GM18858 (cell line): ENCODE results near the gene MYT1.

Source experiments
- ATAC-seq: cut with Tn5 transposase; IDR thresholded peaks from one replicate; pipeline ENCODE4 v1.9.1; 2021; ENCODE audit not compliant: unreplicated experiment

MYT1 gene

DNA sequence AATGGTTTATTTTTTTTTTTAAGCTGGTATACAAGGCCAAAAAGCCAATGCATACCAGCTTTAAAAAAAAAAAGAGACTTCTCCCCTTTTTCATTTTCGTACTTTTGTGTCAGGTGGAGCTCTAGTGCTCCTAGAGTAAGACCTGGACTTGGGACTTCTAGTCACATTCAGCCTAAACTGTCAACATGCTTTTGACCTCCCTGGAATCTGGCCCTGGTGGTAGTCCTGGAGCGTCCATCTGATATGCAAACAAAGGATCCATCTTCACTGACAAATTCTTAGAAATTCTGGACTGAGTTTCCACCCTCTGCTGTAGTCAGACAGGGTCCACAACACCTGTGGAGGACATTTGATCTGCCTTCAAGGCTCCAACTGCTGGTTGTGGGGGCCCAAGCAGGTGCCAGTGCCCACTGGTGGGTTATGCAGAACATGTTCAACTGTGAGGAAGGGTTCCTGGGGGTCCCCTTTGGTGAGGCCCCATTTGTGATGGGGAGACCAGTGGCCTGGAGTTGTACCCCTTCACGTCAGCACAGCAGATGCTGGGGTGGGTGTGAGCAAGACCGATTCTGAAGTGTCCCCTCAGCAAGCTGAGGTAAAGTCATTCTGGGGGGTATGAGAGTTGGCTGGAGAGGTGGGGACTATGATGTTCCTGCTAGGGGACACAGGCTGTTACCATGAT, 78.7 kb downstream of the MYT1 start:
- ATAC-seq: no peak

DNA sequence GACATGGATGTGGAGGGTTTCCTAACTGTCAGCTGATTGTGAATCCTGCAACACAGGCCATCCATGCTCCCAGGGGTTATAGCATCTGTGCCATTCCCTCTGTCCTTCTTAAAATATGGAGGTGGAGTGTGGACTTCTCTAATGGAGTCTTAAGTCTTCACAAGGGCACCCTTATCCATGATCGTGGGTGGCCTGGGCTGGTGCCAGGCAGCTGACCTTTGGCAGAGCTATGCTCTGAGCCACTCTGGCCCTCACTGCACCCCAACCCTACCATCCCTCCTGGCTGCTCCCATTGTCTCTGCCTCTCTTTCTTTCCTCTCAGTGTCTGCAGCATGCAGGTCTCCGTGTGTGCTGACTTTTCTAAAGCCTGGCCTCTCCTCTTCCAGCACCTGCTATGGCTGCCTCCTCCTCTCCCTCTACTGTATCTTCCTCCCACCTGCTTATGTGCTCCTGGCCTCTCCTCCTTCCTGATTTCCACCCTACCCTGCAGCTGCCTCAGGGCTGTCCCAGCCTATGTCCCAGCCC, 80.1 kb downstream of the MYT1 start:
- no peak for ATAC-seq

GRCh38 chr20:64244870-64245603, 80.8 kb downstream of the MYT1 start:
- no peak for ATAC-seq

DNA sequence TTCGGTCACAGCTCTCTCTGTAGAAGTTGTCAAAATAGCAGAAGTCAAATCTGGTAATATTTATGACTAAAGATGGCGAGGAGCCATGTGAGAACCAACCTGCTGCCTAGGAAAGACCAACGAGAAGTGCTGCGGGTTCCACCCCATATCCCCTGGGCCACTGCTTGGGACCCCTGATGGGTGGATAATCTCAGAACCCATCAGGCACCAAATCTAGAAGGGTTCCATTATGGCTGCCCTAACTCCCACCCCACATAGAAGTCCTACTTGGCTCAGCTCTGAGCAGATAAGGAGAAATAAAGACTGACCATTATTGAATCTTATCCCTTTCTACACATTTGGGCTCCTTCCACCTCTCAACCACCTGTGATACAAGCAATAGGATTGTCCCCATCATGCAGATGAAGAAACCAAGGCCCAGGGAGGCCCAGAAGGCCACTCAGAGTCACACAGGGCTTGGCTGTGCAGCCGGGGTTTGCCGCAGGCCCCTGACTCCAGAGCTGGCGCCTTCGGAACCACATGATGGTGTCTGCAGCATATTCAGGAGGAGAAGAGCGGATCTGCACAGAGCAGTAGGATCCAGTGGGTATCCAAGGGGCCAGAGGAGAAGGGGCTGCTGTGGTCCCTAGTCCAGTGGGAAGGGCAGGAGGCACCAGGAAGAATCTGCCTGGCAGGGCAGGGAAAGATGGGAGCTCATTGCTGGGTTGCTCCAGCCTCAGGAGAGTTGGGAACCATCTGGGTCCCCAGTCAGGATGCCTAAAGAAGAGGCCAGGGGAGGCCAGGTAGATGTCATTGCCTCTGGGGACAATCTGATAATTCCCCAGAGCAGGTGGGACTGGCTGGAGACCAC, 81.7 kb downstream of the MYT1 start:
- ATAC-seq: no peak

- no peak for ATAC-seq
Measured at GRCh38 chr20:64246616-64247306, 82.5 kb downstream of the MYT1 start.

DNA sequence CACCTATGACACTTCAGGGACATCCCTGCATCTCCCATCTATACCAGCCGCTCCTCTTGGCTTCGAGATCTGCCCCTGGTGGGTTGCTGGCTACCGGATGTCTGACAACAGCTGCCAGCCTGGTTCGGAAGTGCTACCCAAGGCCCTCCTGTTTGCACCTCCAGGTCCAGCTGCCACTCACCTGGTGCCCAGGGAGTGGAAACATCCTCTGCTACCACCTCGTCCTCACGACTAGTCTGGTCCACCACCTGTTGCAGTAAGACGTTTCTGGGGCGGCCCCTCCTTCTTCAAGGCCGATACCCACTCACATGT, 83.0 kb downstream of the MYT1 start:
- ATAC-seq: no peak

GRCh38 chr20:64247970-64248841, 84.0 kb downstream of the MYT1 start:
- ATAC-seq: no peak

DNA sequence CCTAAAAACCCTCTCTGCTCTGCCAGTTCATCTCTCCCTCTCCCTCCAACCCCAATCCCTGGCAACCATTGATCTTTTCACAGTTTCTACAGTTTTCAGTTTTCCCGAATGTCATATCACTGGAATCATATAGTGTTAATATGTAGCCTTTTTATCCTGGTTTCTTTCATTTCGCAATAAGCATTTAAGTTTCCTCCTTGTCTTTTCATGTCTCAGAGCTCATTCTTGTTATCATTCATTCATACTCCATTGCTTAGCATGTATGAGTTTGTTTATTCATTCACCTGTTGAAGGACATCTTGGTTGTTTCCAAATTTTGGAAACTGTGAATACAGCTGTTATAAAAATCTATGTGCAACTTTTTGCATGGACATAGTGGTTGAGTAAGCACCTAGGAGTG, 85.8 kb downstream of the MYT1 start:
- ATAC-seq: no peak

DNA sequence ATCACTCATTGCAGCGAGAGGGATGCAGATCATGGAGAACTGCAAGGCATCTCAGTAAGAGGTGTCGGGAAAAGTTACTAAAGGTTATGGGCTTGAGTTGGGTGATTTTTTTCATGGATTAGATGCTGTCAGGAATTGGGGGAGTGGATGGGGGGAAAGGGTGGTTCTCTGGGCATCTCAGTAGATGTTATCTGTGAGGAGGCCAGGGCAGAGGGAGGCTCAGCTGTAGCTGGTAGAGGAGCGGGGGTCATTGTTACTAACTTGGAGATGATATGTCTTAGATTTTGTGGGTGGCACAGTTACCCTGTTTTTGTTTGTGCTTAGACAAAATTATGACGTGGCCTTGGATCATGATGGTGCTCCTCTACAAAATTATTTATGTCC, 88.7 kb downstream of the MYT1 start:
- no peak for ATAC-seq

GRCh38 chr20:64253443-64253842, 89.2 kb downstream of the MYT1 start:
- no peak for ATAC-seq

DNA sequence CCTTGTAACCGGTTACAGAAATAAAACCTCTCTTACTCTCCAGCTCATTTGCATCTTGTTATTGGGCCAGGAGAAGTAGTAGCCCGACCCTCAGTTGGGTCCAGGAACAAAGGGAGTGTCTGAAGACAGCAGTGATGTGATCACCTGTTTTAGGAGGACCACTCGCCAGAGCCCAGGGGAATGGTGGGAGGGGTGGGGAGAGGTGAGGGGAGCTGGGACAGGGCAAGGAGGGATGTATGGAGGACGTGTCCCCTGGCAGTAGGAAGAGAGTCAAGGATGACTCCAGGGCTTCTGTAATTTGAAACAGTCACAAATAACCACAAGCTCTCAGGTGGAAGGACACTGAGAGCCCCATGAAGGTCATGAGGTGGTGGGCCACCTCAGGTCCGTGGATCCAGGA, 89.9 kb downstream of the MYT1 start:
- no peak for ATAC-seq

DNA sequence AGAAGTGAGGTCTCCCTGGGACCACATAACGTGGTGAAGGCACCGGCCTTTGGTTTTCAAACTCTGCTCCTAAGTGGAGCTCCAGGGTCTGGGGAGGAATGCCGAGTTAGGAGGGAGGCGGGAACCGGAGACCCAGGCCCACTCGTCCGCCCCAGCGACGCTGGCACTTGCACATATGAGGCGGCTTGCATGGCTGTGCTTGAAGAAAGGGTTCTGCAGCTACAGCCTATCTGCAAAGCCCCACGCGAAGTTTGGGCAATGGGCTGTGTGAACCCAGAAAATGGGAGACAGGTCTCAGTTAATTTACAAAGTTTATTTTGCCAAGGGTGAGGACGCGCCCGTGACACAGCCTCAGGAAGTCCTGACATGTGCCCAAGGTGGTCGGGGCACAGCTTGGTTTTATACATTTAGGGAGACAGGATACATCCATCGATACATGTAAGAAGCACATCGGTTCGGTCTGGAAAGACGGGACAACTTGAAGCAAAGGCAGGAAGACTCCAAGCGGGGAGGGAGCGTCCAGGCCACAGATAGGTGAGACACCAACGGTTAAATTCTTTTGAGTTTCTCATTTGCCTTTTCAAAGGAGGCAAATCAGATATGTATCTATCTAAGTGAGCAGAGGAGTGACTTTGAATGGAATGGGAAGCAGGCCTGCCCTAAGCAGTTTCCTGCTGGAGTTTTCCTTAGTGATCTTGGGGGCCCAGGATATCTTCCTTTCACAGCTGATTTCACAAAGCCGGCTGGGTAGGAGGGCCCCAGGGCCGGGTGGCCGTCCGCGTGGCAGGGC, 90.5 kb downstream of the MYT1 start:
- ATAC-seq: no peak

DNA sequence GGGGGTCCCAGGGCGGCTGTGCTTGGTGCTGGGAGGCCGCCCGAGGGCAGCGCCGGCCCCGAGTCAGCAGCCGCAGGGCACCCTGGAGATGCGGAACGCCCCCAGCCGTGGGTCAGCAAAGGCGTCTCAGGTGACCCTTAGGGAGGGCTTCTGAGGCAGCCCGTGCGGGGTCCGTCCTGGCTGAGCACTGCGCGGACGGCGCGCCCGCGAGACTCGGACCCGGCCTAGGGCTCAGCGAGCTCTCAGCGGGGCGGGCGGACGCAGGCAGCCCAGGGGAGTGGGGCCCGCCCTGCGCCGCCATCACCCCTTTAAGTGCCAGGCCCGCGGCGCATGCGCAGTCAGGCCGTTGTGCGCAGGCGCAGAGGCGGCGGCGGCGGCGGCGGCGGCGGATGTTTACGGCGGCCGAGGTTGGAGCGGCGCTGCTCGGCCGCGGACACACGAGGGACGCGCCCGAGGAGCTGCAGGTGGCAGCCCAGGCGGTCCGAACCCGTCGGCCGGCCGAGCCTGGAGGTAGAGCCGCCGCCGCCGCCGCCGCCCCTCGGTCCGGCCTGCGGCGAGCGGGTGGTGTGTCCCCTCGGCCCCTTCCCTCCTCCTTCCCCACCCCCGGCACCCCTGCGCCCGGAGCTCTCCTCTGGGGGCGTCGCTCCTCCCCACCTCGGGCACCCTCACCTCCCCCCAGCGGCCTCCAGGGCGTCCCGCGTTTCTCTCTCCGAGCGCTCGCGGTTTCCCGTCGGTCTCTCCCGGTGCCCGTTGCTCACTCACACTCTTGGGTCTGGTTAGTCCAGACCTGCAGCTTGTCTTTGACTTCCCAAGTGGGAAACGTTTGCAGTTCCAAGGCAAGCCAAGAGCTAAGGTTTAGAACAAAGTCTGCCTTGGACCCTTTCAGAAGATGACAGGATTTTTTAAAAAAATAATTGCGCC, 91.4 kb downstream of the MYT1 start, which contains the start of gene PCMTD2:
Gene PCMTD2, plus strand, starts transcription at position 388 of the 921 bp plus-strand sequence. CDS start 4,218 bp downstream, outside the sequence.
- peak; percentile 68 for ATAC-seq

- ATAC-seq: no peak
Measured at GRCh38 chr20:64256282-64256935, 92.2 kb downstream of the MYT1 start.

DNA sequence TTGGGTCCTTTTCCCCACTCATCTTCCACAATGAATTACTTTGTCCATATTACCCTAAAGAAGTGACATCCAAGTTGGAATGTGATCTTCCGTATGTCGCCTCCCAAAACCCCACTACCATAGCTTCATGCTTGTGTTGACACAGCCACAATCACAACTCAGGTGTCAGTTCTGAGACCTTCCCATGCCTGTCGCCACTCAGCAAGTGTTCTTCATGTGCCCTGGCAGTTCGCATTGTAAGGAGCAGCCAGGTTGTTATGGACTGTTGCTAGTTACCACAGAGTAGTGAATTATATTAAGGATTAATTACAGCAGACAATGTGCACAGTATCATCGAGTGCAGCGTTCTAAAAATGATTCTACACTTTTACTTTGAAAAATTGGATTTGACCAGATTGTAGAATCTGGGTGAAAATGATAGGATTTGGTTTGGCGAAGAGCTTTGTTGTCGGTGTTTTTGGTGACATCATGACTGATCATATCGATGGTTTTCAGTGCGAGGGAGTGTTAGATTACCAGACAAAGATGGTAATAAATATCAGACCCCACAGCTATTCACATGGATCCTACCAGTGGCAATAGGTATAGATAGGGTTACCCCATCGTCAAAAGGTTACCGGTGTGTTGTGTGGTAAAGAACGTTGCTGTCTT, 93.0 kb downstream of the MYT1 start:
- no peak for ATAC-seq

GRCh38 chr20:64258071-64258823, 94.0 kb downstream of the MYT1 start:
- no peak for ATAC-seq
